OCI-LY3 (cell line): ENCODE measurements around the gene SKIL.

Experiments used
- H2AFZ ChIP-seq: fragments of 200-600, 300-600 bp; shearing (Covaris generic); 2 replicates; pipeline ENCODE4 v1.6.0; 2014; ENCODE audit warnings: antibody characterized with exemption, low read depth, low read length
- H3K27ac ChIP-seq: fragments of 200-600, 300-600 bp; sonication (generic); 2 replicates; pipeline ENCODE4 v1.5.1; 2014; ENCODE audit warnings: mild to moderate bottlenecking, low read length, moderate library complexity, mixed read lengths
- H3K27me3 ChIP-seq: fragments of 200-600, 300-600 bp; sonication (generic); 2 replicates; pipeline ENCODE4 v1.6.1; 2014; ENCODE audit warnings: low read depth, low read length, mixed read lengths
- H3K36me3 ChIP-seq: fragments of 200-600, 300-600 bp; sonication (generic); replicated peaks from 2 replicates; pipeline ENCODE3; 2014; ENCODE audit warnings: low read depth, low read length, mixed read lengths
- H3K4me1 ChIP-seq: fragments of 300-600, 200-600 bp; sonication (generic); 2 replicates; pipeline ENCODE4 v1.6.1; 2014; ENCODE audit warnings: low read length, mixed read lengths
- H3K4me2 ChIP-seq: fragments of 200-600, 300-600 bp; sonication (generic); 2 replicates; pipeline ENCODE4 v1.6.1; 2014; ENCODE audit warnings: low read length, mixed read lengths
- H3K4me3 ChIP-seq: fragments of 300-600, 200-600 bp; sonication (generic); 2 replicates; pipeline ENCODE4 v1.5.1; 2014; ENCODE audit warnings: antibody characterized with exemption, mild to moderate bottlenecking, low read length, moderate library complexity
- H3K79me2 ChIP-seq: fragments of 300-600, 200-600 bp; shearing (Covaris generic); 2 replicates; pipeline ENCODE4 v1.6.1; 2014; ENCODE audit warnings: mild to moderate bottlenecking, low read length, mixed read lengths
- H3K9ac ChIP-seq: fragments of 300-600, 200-600 bp; shearing (Covaris generic); 2 replicates; pipeline ENCODE4 v1.6.0; 2014; ENCODE audit warnings: mild to moderate bottlenecking, low read length, moderate library complexity
- H3K9me3 ChIP-seq: fragments of 200-600, 300-600 bp; shearing (Covaris generic); 2 replicates; pipeline ENCODE4 v1.6.1; 2014; ENCODE audit warnings: low read length, mixed read lengths; ENCODE audit not compliant: insufficient read depth
- H4K20me1 ChIP-seq: fragments of 200-600, 300-600 bp; sonication (generic); 2 replicates; pipeline ENCODE4 v1.6.1; 2016; ENCODE audit warnings: low read length, mixed read lengths; ENCODE audit not compliant: insufficient read depth
- CTCF ChIP-seq: fragments of 200-600, 300-600 bp; sonication (generic); IDR thresholded peaks from 2 replicates; pipeline ENCODE4 v1.5.1; 2014; ENCODE audit warnings: antibody characterized with exemption, low read length, low read depth
- EZH2phosphoT487 ChIP-seq: fragments of 200-600 bp; shearing (Covaris generic); IDR thresholded peaks from 2 replicates; pipeline ENCODE4 v1.6.1; 2018; ENCODE audit warnings: antibody characterized with exemption, mixed run types, low read depth

SKIL gene

GRCh38 chr3:170387950-170388349 lies 30.4 kb downstream of the SKIL start:
- Histone ChIP-seq H3K27ac (no peak overlapping the region), H3K4me2 (no peak overlapping the region), H3K4me3 (no peak overlapping the region), H3K36me3 (peaks cover 58% of the 10 kb centered on the region), H4K20me1 (peaks cover 37% of the 10 kb centered on the region), H3K79me2 (peaks cover 89% of the 10 kb centered on the region), H3K4me1 (peaks cover 18% of the 10 kb centered on the region), H3K9me3 (no peaks in the 10 kb centered on the region), H2AFZ (no peak overlapping the region), H3K27me3 (no peaks in the 10 kb centered on the region), H3K9ac (no peak overlapping the region)
- TF ChIP-seq EZH2phosphoT487 (no peak), CTCF (no peak)

DNA sequence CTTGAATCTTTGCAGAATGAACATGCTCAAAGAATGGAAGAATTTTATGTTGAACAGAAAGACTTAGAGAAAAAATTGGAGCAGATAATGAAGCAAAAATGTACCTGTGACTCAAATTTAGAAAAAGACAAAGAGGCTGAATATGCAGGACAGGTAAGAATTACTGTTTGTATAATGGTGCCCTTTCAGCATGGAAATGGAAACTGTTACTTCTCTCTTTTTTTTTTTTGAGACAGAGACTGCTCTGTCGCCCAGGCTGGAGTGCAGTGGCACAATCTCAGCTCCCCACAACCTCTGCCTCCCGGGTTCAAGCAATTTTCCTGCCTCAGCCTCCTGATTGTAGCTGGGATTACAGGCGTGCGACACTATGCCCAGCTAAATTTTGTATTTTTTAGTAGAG lies 33.6 kb downstream of the SKIL start:
- H3K9me3 ChIP-seq, result no peaks in the 10 kb centered on the region
- H3K27me3 ChIP-seq, result no peaks in the 10 kb centered on the region
- no peak overlapping the region for H3K4me3 ChIP-seq
- peaks cover 74% of the 10 kb centered on the region for H3K79me2 ChIP-seq
- peaks cover 18% of the 10 kb centered on the region for H3K4me1 ChIP-seq
- no peak overlapping the region for H3K9ac ChIP-seq
- H3K36me3 ChIP-seq, result peaks cover 57% of the 10 kb centered on the region
- H4K20me1 ChIP-seq, result peaks cover 25% of the 10 kb centered on the region
- TF ChIP-seq CTCF (no peak), EZH2phosphoT487 (no peak)
- no peak overlapping the region for H2AFZ ChIP-seq
- H3K4me2 ChIP-seq, result 0 out of 2 replicates have a peak overlapping the region, but pooled peaks have one; percentile 27
- peak overlapping the region; percentile 46 for H3K27ac ChIP-seq

- H3K9me3 ChIP-seq, result no peaks in the 10 kb centered on the region
- no peak overlapping the region for H3K4me2 ChIP-seq
- H2AFZ ChIP-seq, result no peak overlapping the region
- H3K79me2 ChIP-seq, result peaks cover 19% of the 10 kb centered on the region
- no peak overlapping the region for H3K27ac ChIP-seq
- H3K27me3 ChIP-seq, result no peaks in the 10 kb centered on the region
- H4K20me1 ChIP-seq, result peaks cover 9% of the 10 kb centered on the region
- H3K4me3 ChIP-seq, result no peak overlapping the region
- TF ChIP-seq EZH2phosphoT487 (no peak), CTCF (no peak)
- peaks cover 7% of the 10 kb centered on the region for H3K4me1 ChIP-seq
- H3K9ac ChIP-seq, result no peak overlapping the region
- peaks cover 44% of the 10 kb centered on the region for H3K36me3 ChIP-seq
These were observed 40.2 kb downstream of the SKIL start for GRCh38 chr3:170397685-170398084.

DNA sequence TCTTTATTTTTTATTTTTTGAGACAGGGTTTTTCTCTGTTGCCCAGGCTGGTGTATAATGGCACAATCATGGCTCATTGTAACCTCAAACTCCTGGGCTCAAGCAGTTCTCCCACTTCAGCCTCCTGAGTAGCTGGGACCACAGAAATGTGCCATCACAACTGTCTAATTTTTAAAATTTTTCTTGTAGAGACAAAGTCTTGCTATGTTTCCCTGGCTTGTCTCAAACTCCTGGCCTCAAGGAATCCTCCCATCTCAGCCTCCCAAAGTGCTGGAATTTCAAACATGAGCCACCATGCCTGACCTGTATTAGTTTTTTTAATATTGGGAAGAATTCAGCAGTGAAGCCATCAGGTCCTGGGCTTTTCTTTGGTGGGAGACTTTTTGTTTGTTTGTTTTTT lies 47.6 kb downstream of the SKIL start:
- no peaks in the 10 kb centered on the region for H3K36me3 ChIP-seq

DNA sequence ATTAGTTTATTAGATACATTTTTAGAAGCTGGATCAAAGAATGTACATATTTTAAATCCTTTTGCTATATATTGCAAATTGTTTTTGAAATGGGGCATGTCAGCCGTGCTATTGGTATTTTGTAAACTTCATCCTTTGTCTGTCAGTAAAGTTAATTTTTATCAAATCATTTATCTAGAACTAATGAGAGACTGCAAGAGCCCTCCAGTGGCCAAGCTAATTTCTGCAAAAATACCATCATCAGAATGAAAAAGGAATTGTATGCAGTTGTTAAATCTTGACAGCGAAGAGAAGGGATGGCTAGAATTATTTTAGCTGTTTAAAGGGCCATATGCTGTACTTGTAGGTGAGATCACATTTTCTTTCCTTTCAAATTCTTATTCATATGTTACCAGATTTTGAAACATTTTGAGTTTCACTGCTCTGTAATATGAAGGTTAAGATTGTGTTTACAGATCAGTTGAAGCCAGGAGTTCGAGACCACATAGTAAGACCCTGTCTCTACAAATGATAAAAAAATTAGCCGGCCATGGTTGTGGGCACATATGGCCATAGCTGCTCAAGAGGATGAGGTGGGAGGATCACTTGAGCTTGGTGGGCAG lies 53.0 kb downstream of the SKIL start:
- Histone ChIP-seq H3K27me3 (no peaks in the 10 kb centered on the region), H3K4me1 (no peaks in the 10 kb centered on the region), H2AFZ (no peak overlapping the region), H3K9ac (no peak overlapping the region), H4K20me1 (no peaks in the 10 kb centered on the region), H3K4me2 (no peak overlapping the region), H3K27ac (no peak overlapping the region), H3K9me3 (no peaks in the 10 kb centered on the region), H3K4me3 (no peak overlapping the region), H3K79me2 (no peaks in the 10 kb centered on the region), H3K36me3 (no peaks in the 10 kb centered on the region)
- TF ChIP-seq EZH2phosphoT487, result no peak
- peak; percentile 73 for TF ChIP-seq CTCF

More for the DNA sequence above, 47.6 kb downstream of the SKIL start:
- Histone ChIP-seq H3K9me3 (no peaks in the 10 kb centered on the region), H4K20me1 (no peaks in the 10 kb centered on the region), H2AFZ (no peak overlapping the region), H3K4me3 (no peak overlapping the region), H3K4me2 (no peak overlapping the region), H3K9ac (no peak overlapping the region), H3K4me1 (peaks cover 7% of the 10 kb centered on the region), H3K79me2 (no peaks in the 10 kb centered on the region), H3K27me3 (no peaks in the 10 kb centered on the region), H3K27ac (no peak overlapping the region)
- no peak for TF ChIP-seq EZH2phosphoT487
